IPS-15b (cell line): ENCODE measurements around the gene DUSP16.

Experiments
- H3K27me3 ChIP-seq: one replicate; pipeline ENCODE4 v1.6.1; 2013; ENCODE audit warnings: low read length; ENCODE audit not compliant: control insufficient read depth, insufficient read depth
- H3K36me3 ChIP-seq: one replicate; pipeline ENCODE4 v1.6.1; 2013; ENCODE audit warnings: low read length; ENCODE audit not compliant: control insufficient read depth, insufficient read depth
- H3K4me1 ChIP-seq: one replicate; pipeline ENCODE4 v1.6.1; 2013; ENCODE audit warnings: mild to moderate bottlenecking, low read length; ENCODE audit not compliant: control insufficient read depth, insufficient read depth
- H3K4me3 ChIP-seq: one replicate; pipeline ENCODE4 v1.5.1; 2013; ENCODE audit warnings: low read depth, low read length
- H3K9ac ChIP-seq: one replicate; pipeline ENCODE4 v1.6.1; 2013; ENCODE audit warnings: low read depth, mild to moderate bottlenecking, low read length
- H3K9me3 ChIP-seq: one replicate; pipeline ENCODE4 v1.6.1; 2013; ENCODE audit warnings: mild to moderate bottlenecking, low read length; ENCODE audit not compliant: control insufficient read depth, insufficient read depth

DUSP16 gene

GRCh38 chr12:12513416-12514006 is 49.2 kb downstream of the DUSP16 start:
- no peak overlapping the region for H3K9ac ChIP-seq
- H3K27me3 ChIP-seq: no peaks in the 10 kb centered on the region

GRCh38 chr12:12511895-12512711 is 50.6 kb downstream of the DUSP16 start:
- Histone ChIP-seq H3K9me3 (no peaks in the 10 kb centered on the region), H3K4me1 (peaks cover 17% of the 10 kb centered on the region), H3K4me3 (no peak overlapping the region), H3K27me3 (no peaks in the 10 kb centered on the region), H3K9ac (no peak overlapping the region), H3K36me3 (no peaks in the 10 kb centered on the region)

More at GRCh38 chr12:12513416-12514006, 49.2 kb downstream of the DUSP16 start:
- H3K36me3 ChIP-seq: no peaks in the 10 kb centered on the region
- H3K9me3 ChIP-seq: no peaks in the 10 kb centered on the region
- no peak overlapping the region for H3K4me3 ChIP-seq
- H3K4me1 ChIP-seq: peaks cover 6% of the 10 kb centered on the region

- H3K9me3 ChIP-seq: no peaks in the 10 kb centered on the region
- H3K4me1 ChIP-seq: peaks cover 26% of the 10 kb centered on the region
- H3K4me3 ChIP-seq: no peak overlapping the region
- H3K9ac ChIP-seq: no peak overlapping the region
- no peaks in the 10 kb centered on the region for H3K27me3 ChIP-seq
- H3K36me3 ChIP-seq: no peaks in the 10 kb centered on the region
Measured at GRCh38 chr12:12511021-12511783, 51.5 kb downstream of the DUSP16 start.

GRCh38 chr12:12510551-12510950 is 52.1 kb downstream of the DUSP16 start:
- Histone ChIP-seq H3K9ac (no peak overlapping the region), H3K4me3 (no peak overlapping the region)

GRCh38 chr12:12510141-12510540 is 52.5 kb downstream of the DUSP16 start:
- Histone ChIP-seq H3K4me1 (peaks cover 34% of the 10 kb centered on the region), H3K9ac (no peak overlapping the region), H3K4me3 (no peak overlapping the region), H3K9me3 (no peaks in the 10 kb centered on the region), H3K27me3 (no peaks in the 10 kb centered on the region), H3K36me3 (no peaks in the 10 kb centered on the region)

More at GRCh38 chr12:12510551-12510950, 52.1 kb downstream of the DUSP16 start:
- H3K36me3 ChIP-seq: no peaks in the 10 kb centered on the region
- H3K4me1 ChIP-seq: peaks cover 31% of the 10 kb centered on the region
- H3K27me3 ChIP-seq: no peaks in the 10 kb centered on the region
- H3K9me3 ChIP-seq: no peaks in the 10 kb centered on the region

GRCh38 chr12:12508612-12509011 is 54.1 kb downstream of the DUSP16 start:
- Histone ChIP-seq H3K4me3 (no peak overlapping the region), H3K36me3 (no peaks in the 10 kb centered on the region), H3K9ac (no peak overlapping the region), H3K27me3 (no peaks in the 10 kb centered on the region), H3K9me3 (no peaks in the 10 kb centered on the region), H3K4me1 (peaks cover 37% of the 10 kb centered on the region)

GRCh38 chr12:12507121-12507520 is 55.5 kb downstream of the DUSP16 start:
- Histone ChIP-seq H3K9ac (no peak overlapping the region), H3K36me3 (no peaks in the 10 kb centered on the region), H3K27me3 (no peaks in the 10 kb centered on the region), H3K4me1 (peaks cover 37% of the 10 kb centered on the region), H3K9me3 (no peaks in the 10 kb centered on the region), H3K4me3 (no peak overlapping the region)

GRCh38 chr12:12506496-12506890 is 56.2 kb downstream of the DUSP16 start:
- Histone ChIP-seq H3K4me1 (peaks cover 37% of the 10 kb centered on the region), H3K9ac (no peak overlapping the region), H3K9me3 (no peaks in the 10 kb centered on the region), H3K27me3 (no peaks in the 10 kb centered on the region), H3K4me3 (no peak overlapping the region), H3K36me3 (no peaks in the 10 kb centered on the region)

GRCh38 chr12:12505544-12506495 is 56.8 kb downstream of the DUSP16 start:
- Histone ChIP-seq H3K27me3 (no peaks in the 10 kb centered on the region), H3K9me3 (no peaks in the 10 kb centered on the region), H3K4me1 (peaks cover 37% of the 10 kb centered on the region), H3K36me3 (no peaks in the 10 kb centered on the region), H3K4me3 (no peak overlapping the region), H3K9ac (no peak overlapping the region)

GRCh38 chr12:12503384-12504078 is 59.1 kb downstream of the DUSP16 start:
- Histone ChIP-seq H3K4me1 (peaks cover 35% of the 10 kb centered on the region), H3K27me3 (no peaks in the 10 kb centered on the region), H3K36me3 (no peaks in the 10 kb centered on the region), H3K9me3 (no peaks in the 10 kb centered on the region), H3K4me3 (no peak overlapping the region), H3K9ac (no peak overlapping the region)

- H3K4me1 ChIP-seq: peaks cover 27% of the 10 kb centered on the region
- H3K9me3 ChIP-seq: no peaks in the 10 kb centered on the region
- no peak overlapping the region for H3K4me3 ChIP-seq
Measured at GRCh38 chr12:12502815-12503151, 59.9 kb downstream of the DUSP16 start.

More at GRCh38 chr12:12502815-12503151, 59.9 kb downstream of the DUSP16 start:
- Histone ChIP-seq H3K36me3 (no peaks in the 10 kb centered on the region), H3K9ac (no peak overlapping the region), H3K27me3 (no peaks in the 10 kb centered on the region)
